Body of pancreas (tissue), 4 donors: ENCODE measurements around the gene ELAVL1. TPM values are rescaled to one million over a fixed set of nuclear protein-coding genes. Genes with fewer than 3 reads are reported as not detected.

Experiments used
- ATAC-seq: fragments of 150-250 bp; one replicate; pipeline ENCODE4 v1.9.1; 2016
- DNase-seq, 4 donors: peaks; one replicate each; pipeline ENCODE4 v3.0.0-alpha.2; 2019
- H3K27ac ChIP-seq, 4 donors: fragments of 200-600 bp; sonication (generic); 1 replicate in 3 of 4; 2 replicates in 1 of 4; pipeline versions ENCODE4 v1.5.1 to v1.6.1; 2016 to 2019; ENCODE audit warnings: mild to moderate bottlenecking in 1 of 4, mixed read lengths in 1 of 4, moderate library complexity in 1 of 4
- H3K27me3 ChIP-seq, 2 donors: fragments of 200-600 bp; sonication (generic); one replicate each; pipeline ENCODE4 v1.6.0; 2016; ENCODE audit warnings: mild to moderate bottlenecking in 1 of 2
- H3K36me3 ChIP-seq, 2 donors: fragments of 200-600 bp; sonication (generic); replicated peaks in 1 of 2; 2 replicates each; pipeline ENCODE4 v1.5.1; 2016; ENCODE audit warnings: low read depth in 2 of 2; ENCODE audit not compliant: insufficient read depth in 1 of 2
- H3K4me1 ChIP-seq: fragments of 200-600 bp; sonication (generic); one replicate; pipeline ENCODE4 v1.6.0; 2016
- H3K4me3 ChIP-seq, 2 donors: fragments of 200-600 bp; sonication (generic); 1 replicate in 1 of 2; 2 replicates in 1 of 2; pipeline ENCODE4 v1.5.1; 2016 to 2019
- H3K9me3 ChIP-seq, 3 donors: fragments of 200-600 bp; sonication (generic); 1 replicate in 2 of 3; 2 replicates in 1 of 3; pipeline ENCODE4 v1.5.1; 2016
- POLR2A ChIP-seq, 3 donors: fragments of 450-650 bp; IDR thresholded peaks; one replicate each; pipeline ENCODE4 v1.6.1; 2016; ENCODE audit warnings: antibody characterized with exemption in 3 of 3, mild to moderate bottlenecking in 2 of 3
- WGBS, 2 donors: methylation state at CpG; one replicate each; pipeline ENCODE4 v1.1.5; 2017; 5-methylcytosine and 5-hydroxymethylcytosine counted together
- intact Hi-C: fragments of 100-400 bp; cut with DNase I; formaldehyde crosslinking; loops from one replicate; pipeline ENCODE4 v1.15.1; 2023
- total RNA-seq, 2 donors: library from RNA; depleted of rRNA; stranded (reverse); fragments of >200 nt; gene quantifications; one replicate each; pipeline ENCODE4 v1.1.0, GENCODE V29; 2016
- TF ChIP-seq, protein P1 (sequence below), 7 experiments: fragments of 450-650 bp in 4 of 7; fragments of 200-600 bp in 3 of 7; sonication (generic) in 3 of 7; IDR thresholded peaks; one replicate each; pipeline ENCODE4 v1.5.1; 2016 to 2019; ENCODE audit warnings: antibody characterized with exemption in 7 of 7

Gene ELAVL1
- total RNA-seq, 2 donors from 2014 or later, result 9.3 to 15.8 TPM

DNA sequence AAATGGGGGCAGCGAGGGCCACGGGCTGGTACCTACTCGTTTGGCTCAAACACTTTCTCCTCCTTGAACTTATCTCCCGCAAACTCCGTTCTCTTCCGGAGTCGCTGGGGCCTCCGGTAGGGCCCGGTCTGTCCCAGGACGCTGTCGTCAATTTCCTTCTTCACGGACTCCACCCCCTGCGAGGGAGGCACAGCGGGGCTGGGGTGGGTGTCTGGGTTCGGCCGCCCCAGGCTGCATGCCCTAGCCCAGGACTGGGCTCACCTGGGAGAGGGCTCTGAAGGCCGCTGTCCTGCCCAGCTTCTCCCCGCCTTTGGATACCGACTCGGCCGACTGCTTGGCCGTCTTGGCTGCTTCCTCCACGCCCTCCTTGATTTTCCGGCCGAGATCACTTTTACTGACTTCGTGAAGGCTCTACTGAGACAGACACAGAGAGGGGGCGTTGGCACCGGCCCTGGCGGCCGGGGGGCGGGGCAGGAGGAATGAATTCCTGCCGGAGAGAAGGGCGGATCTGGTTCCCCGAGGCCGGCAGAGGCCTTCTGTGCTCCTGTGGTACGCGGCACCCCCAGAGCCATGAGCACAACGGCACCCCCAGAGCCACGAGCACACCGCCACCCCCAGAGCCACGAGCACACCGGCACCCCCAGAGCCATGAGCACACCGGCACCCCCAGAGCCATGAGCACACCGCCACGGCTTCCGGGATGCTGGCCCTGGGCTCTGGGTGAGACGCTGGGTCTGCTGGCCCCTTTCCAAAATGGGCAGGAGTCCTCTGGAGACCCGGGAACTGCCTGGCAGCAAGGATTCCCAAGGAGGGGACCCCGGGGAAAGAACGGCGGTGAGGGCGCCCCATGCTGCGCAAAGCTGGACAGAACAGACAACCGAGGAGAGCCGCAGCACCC, 71.4 kb downstream of the ELAVL1 start:
- intact Hi-C loops, result no loop called here
- ATAC-seq (no peak), DNase-seq (no peak)
- Histone ChIP-seq H3K4me3 (no peak overlapping the region), H3K27me3 (no peaks in the 10 kb centered on the region), H3K9me3 (no peaks in the 10 kb centered on the region), H3K4me1 (no peaks in the 10 kb centered on the region), H3K27ac (no peak overlapping the region), H3K36me3 (peaks cover 5 to 28% of the 10 kb centered on the region in 2 donors)
- 90 to 92% methylated on average over 38 to 54 of the region's 55 CpGs for WGBS, 2 donors
- no peak for TF ChIP-seq POLR2A (IDR thresholded peaks at IDR 0.05)
- TF ChIP-seq, protein P1, sequence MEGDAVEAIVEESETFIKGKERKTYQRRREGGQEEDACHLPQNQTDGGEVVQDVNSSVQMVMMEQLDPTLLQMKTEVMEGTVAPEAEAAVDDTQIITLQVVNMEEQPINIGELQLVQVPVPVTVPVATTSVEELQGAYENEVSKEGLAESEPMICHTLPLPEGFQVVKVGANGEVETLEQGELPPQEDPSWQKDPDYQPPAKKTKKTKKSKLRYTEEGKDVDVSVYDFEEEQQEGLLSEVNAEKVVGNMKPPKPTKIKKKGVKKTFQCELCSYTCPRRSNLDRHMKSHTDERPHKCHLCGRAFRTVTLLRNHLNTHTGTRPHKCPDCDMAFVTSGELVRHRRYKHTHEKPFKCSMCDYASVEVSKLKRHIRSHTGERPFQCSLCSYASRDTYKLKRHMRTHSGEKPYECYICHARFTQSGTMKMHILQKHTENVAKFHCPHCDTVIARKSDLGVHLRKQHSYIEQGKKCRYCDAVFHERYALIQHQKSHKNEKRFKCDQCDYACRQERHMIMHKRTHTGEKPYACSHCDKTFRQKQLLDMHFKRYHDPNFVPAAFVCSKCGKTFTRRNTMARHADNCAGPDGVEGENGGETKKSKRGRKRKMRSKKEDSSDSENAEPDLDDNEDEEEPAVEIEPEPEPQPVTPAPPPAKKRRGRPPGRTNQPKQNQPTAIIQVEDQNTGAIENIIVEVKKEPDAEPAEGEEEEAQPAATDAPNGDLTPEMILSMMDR (IDR thresholded peaks at IDR 0.05), result no peak

DNA sequence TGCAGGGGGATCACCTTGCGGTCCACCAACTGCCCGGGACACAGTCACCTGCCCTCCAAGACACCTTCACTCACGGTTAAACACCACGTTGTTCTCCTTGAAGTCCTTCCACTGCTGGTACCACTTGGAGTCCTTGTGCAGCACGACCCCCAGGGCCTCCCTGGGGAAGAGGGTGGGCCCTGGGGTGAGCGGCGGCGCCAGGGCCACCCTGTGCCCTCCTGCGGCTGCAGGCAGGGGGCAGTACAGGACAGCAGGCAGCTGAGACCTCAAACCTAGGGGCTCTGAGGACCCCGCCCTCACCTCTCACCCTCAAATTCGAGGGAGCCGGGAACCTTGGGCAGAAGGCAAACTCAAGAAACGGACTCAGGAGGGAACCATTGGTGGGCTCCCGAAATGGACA, 72.0 kb downstream of the ELAVL1 start:
- no peaks in the 10 kb centered on the region for H3K9me3 ChIP-seq
- peaks cover 5 to 28% of the 10 kb centered on the region in 2 donors for H3K36me3 ChIP-seq
- WGBS, 2 donors, result 81 to 90% methylated on average over 5 to 13 of the region's 14 CpGs
- peaks cover 2% of the 10 kb centered on the region for H3K4me1 ChIP-seq
- DNase-seq (no peak), ATAC-seq (no peak)
- H3K4me3 ChIP-seq, result no peak overlapping the region
- no peak for TF ChIP-seq POLR2A (IDR thresholded peaks at IDR 0.05)
- TF ChIP-seq, protein P1 (IDR thresholded peaks at IDR 0.05), result no peak
- no peak overlapping the region for H3K27ac ChIP-seq
- intact Hi-C loops, result no loop called here
- no peaks in the 10 kb centered on the region for H3K27me3 ChIP-seq

DNA sequence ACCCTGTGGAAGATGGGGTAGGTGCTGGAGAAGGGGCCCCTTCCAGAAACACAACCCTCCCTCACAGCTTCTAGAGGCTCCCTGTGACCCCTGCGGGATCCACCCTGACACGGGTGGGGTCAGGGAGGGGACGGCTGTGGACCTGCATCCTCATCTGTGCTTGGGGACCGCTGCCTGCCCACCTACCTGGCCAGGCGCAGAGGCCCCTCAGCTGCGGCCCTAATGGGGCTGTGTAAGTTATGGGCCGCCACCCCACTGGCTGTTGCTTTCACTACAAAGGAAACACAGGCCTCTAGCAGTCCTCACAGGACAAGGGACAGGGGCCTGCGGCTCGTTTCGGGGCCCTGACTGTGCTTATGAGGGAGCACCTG, 72.5 kb downstream of the ELAVL1 start:
- Histone ChIP-seq H3K9me3 (no peaks in the 10 kb centered on the region), H3K27me3 (no peaks in the 10 kb centered on the region), H3K4me3 (no peak overlapping the region), H3K36me3 (peaks cover 5 to 28% of the 10 kb centered on the region in 2 donors), H3K4me1 (peaks cover 7% of the 10 kb centered on the region), H3K27ac (no peak overlapping the region)
- TF ChIP-seq, protein P1 (IDR thresholded peaks at IDR 0.05), result no peak
- TF ChIP-seq POLR2A (IDR thresholded peaks at IDR 0.05), result no peak
- WGBS, 2 donors, result 84 to 93% methylated on average over 3 to 10 of the region's 10 CpGs
- ATAC-seq, result no peak
- intact Hi-C loops, result no loop called here
- no peak for DNase-seq

DNA sequence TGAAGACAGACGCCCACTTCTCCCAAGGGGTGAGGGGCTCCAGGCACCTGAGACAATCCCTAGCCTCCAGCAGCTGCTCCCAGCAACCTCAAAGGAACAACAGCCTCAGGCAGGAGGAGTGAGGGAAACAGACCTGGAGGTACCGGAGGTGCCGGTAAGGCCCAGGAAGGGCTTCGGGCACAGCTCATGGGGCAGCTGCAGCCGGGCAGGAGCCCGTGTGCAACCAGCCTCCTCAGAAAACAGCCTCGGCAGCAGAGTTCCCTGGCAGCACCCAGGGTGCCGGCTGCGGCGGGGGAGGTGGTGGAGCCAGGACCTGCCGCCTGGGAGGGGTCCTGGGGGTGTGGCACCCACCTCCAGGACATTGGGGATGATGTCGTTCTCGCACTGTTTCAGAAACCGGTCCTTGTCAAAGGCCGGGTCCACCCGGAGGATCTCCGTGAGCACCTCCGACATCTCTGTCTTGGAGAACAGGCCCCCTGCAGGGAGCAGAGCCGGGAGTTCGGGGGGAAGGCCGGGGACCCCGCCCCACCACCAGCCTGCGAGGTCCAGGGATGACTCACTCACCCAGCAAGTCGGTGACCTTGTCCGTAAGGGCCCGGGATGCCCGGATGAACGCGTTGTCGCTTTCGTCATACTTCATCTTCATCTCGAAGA, 73.0 kb downstream of the ELAVL1 start:
- H3K9me3 ChIP-seq, result no peaks in the 10 kb centered on the region
- 91 to 94% methylated on average over 16 to 31 of the region's 32 CpGs for WGBS, 2 donors
- H3K4me1 ChIP-seq, result peaks cover 9% of the 10 kb centered on the region
- intact Hi-C loops, result no loop called here
- ATAC-seq (no peak), DNase-seq (no peak)
- H3K27me3 ChIP-seq, result no peaks in the 10 kb centered on the region
- peaks cover 5 to 26% of the 10 kb centered on the region in 2 donors for H3K36me3 ChIP-seq
- TF ChIP-seq, protein P1 (IDR thresholded peaks at IDR 0.05), result no peak
- no peak for TF ChIP-seq POLR2A (IDR thresholded peaks at IDR 0.05)
- H3K27ac ChIP-seq, result no peak overlapping the region
- no peak overlapping the region for H3K4me3 ChIP-seq
